Measurements from ENCODE around the gene EFHC1. TPM values are rescaled to one million over a fixed set of nuclear protein-coding genes. Genes with fewer than 3 reads are reported as not detected.

EFHC1 gene
- total RNA-seq, 1 experiment from 2014 or later, result 23.7 TPM

DNA sequence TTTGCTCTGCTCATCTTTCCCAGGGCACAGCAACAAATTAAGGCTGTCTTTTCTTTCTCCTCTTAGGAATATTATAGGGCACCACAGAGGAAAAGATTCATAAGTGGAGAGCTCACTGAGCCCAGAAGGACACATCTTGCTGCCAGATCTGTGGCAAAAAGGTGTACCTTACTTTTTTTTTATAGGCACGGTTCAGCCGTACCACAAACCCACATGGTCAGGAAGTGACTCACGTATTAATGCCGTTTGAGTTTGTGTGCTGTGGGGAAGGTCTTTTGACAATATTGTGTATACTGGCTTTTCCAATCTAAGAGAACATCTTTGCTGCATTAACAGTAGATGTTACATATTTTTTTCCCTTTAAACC lies 29.8 kb upstream of the EFHC1 start:
- in situ Hi-C loops (cut with HindIII; ENCODE audit: low pct_unique_long_range_greater_than_20kb, low sequenced_read_pairs), result loop anchor here (25.0 kb wide), 1 partner anchor 103 kb away; the partner anchor contains the start of gene MCM3
- DNase-seq (ENCODE audit: low read depth, low spot score), result peak; percentile 48

DNA sequence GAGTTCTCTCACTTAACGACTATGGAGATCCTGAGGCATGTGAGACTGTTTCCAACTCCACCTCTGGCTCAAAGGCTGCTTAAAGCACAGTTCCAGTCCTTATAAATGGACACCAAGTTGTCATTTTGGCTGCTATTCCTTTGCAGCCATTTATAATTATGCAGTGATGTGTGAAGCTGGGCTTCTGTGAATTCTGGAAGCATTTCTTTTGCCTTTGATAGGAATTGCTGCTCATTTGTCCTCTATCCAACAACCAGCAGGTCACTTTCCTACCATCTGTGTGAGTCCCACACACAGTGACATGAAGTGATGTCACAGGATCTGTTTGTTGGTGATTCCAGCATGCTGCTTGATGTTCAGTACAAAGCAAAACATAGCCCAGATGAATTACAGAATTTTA lies 28.5 kb upstream of the EFHC1 start:
- in situ Hi-C loops (cut with HindIII; ENCODE audit: low pct_unique_long_range_greater_than_20kb, low sequenced_read_pairs), result loop anchor here (25.0 kb wide), 1 partner anchor 104 kb away; the partner anchor contains the start of gene MCM3
- no peak for DNase-seq (ENCODE audit: low read depth, low spot score)

DNA sequence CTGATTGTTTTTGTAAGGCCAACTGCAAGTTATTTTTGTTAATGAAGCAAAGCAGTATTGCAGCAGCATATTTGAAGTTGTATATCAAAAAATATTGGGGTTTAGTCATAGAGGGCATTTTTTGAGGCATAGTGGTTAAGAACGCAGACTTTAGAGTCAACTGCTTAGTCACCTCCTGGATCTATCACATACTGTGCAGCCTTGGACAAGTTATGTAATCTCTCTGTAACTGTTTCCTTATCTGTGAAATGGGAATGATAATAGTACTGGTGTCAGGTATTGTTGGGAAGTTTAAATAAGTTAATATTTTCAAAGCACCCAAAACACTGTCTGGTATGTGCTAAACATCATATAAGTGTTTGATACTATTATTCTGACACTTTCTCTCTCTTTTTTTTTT lies 27.2 kb upstream of the EFHC1 start:
- no peak for DNase-seq (ENCODE audit: low read depth, low spot score)

DNA sequence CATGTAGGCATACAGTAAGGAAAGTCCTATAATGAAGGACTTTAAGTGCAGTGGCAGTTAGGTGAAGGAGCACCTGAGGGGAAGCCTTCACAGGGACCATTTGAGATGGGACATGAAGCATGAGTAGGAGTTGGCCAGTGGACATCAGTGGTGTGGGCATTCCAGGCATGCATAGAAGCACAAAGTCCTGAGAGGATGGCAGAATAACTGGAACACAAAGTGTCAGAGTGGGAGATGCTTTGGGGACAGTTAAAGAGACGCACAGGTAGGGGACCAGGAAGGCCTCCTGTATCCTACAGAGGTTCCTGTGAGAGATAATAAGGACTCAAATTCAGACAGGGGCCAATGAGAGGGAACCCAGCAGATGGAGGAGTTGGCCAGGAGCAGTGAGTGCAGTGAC lies 26.4 kb upstream of the EFHC1 start:
- in situ Hi-C loops (cut with HindIII; ENCODE audit: low pct_unique_long_range_greater_than_20kb, low sequenced_read_pairs), result loop anchor here (25.0 kb wide), 1 partner anchor 106 kb away; the partner anchor contains the start of gene MCM3
- no peak for DNase-seq (ENCODE audit: low read depth, low spot score)

More for the DNA sequence above, 27.2 kb upstream of the EFHC1 start:
- in situ Hi-C loops (cut with HindIII; ENCODE audit: low pct_unique_long_range_greater_than_20kb, low sequenced_read_pairs), result loop anchor here (25.0 kb wide), 1 partner anchor 106 kb away; the partner anchor contains the start of gene MCM3

DNA sequence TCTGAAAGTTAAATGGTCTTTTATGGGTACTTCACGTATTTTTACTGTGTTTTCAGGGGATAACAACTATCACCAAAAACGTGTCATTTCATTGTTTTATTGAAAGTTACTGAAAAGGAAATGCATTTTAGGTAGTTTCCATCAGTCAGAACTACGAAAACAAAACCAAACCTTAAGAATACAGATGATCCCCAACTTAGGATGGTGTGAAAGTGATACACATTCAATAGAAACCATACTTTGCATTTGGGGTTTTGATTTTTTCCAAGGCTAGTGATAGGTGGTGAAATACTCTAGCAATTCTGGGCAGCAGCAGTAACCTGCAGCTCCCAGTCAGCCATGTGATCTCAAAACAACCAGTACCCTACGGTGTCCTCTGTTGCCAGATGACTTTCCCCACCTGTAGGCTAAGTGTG lies 25.9 kb upstream of the EFHC1 start:
- no peak for DNase-seq (ENCODE audit: low read depth, low spot score)
- in situ Hi-C loops (cut with HindIII; ENCODE audit: low pct_unique_long_range_greater_than_20kb, low sequenced_read_pairs), result loop anchor here (25.0 kb wide), 1 partner anchor 107 kb away; the partner anchor contains the start of gene MCM3

DNA sequence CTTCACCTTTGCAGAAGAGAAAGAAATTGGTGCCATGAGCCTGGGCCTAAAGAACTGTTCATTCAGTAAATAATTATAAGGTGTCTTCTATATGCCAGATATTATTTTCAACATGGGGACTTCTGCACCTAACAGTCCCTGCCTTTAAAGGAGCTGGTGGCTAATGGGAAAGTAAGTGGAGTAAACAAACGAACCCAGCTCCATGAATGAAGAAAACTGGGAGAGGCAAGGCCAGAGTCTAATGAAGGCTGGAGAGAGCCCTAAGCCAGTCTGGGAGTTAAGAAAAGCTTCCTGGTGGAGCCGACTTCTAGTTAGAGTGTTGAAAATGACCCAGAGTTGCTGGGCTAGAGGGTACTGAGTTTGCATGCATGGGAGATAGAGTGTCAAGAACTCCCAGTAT lies 24.2 kb upstream of the EFHC1 start:
- DNase-seq (ENCODE audit: low read depth, low spot score), result no peak
- in situ Hi-C loops (cut with HindIII; ENCODE audit: low pct_unique_long_range_greater_than_20kb, low sequenced_read_pairs), result loop anchor here (25.0 kb wide), 1 partner anchor 109 kb away; the partner anchor contains the start of gene MCM3

DNA sequence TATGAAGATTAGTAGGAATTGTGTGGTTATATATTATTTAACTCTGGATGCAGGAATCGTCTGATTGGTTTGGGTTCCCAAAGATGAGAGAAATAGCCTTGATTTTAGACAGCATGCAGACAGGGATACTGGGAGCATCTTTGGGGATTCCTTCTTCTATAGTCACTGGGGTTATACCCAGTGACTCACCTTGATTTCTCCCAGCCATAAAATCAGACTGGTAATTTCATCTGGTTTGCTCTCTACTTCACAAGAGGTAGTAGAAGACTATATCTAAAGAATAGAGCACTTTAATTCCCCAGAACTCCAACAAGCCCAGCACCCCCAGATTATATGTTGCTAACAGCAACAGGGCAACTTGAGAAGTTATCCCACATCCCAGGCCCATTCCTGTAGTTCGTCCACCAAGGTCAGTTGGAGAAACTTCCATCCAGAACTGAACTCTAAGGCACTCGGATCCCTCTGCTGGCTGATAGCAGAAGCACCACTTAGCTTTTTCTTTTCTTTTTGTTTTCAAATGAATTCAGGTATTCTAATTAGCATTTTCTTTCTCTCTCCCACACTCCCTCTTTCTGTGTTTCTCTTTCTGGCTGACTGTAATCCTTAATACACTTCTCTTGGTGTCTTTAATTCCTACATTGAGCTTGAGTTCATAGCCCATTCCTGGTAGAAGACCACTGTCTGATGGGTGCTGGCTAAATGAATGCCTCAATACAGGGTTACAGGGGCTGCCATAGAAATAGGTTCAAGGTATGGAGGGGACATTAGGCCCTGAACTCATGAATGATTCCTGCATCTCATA lies 20.4 kb upstream of the EFHC1 start:
- in situ Hi-C loops (cut with HindIII; ENCODE audit: low pct_unique_long_range_greater_than_20kb, low sequenced_read_pairs), result loop anchor here (25.0 kb wide), 2 partner anchors 112 to 263 kb away; partner anchors contain the start of genes MCM3 and TMEM14A
- DNase-seq (ENCODE audit: low read depth, low spot score), result peak; percentile 76

DNA sequence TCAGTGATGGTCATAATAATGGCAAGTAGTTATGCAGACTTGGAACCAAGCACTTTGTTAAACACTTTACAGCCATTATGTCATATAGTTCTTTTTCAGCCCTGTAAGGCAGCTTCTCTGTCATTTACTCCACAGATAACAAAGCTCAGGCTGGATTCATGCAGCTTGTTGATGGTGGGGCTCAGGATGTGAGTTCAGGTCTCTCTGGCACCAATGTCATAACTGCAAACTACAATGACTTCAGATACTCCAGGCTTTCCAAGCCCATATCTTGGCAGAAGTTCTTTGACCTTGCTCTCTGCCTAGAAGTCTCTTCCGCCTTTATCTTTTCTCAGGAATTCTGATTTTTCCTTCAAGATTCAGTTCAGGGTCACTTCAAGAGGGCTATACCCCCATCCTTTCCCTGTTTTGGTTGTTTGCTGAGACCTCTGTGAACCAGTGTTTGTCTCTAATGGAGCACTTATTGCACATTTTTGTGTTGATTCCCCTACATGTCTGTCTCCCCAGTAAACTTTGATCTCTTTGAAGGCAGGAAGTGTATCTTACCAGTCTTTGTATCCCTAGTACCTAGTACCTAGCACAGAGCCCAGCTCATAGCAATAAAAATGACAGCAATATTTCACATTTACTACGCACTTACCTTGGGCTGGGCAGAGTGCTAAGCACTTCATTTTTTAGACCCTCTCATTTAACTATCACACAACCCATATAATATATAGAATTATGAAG lies 19.7 kb upstream of the EFHC1 start:
- no peak for DNase-seq (ENCODE audit: low read depth, low spot score)
- in situ Hi-C loops (cut with HindIII; ENCODE audit: low pct_unique_long_range_greater_than_20kb, low sequenced_read_pairs), result loop anchor here (25.0 kb wide), 1 partner anchor 262 kb away; the partner anchor contains the start of gene TMEM14A

DNA sequence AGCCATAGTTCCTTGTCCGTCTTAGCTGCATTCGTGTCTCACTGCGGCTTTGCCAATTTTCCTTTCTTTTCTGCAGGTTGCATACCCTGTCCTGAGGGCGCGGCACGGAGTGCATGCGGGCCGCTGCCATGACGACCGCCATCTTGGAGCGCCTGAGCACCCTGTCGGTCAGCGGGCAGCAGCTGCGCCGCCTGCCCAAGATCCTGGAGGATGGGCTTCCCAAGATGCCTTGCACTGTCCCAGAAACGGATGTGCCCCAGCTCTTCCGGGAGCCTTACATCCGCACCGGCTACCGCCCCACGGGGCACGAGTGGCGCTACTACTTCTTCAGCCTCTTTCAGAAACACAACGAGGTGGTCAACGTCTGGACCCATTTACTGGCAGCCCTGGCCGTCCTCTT lies 17.1 kb upstream of the EFHC1 start:
- DNase-seq (ENCODE audit: low read depth, low spot score), result no peak
- in situ Hi-C loops (cut with HindIII; ENCODE audit: low pct_unique_long_range_greater_than_20kb, low sequenced_read_pairs), result loop anchor here (25.0 kb wide), 1 partner anchor 259 kb away; the partner anchor contains the start of gene TMEM14A

DNA sequence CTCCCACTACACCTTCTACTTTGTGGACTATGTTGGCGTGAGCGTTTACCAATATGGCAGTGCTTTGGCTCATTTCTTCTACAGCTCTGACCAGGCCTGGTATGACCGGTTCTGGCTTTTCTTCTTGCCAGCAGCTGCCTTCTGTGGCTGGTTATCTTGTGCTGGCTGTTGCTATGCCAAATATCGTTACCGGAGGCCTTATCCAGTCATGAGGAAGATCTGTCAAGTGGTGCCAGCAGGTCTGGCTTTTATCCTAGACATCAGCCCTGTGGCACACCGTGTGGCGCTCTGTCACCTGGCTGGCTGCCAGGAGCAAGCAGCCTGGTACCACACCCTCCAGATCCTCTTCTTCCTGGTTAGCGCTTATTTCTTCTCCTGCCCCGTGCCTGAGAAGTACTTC lies 16.5 kb upstream of the EFHC1 start:
- in situ Hi-C loops (cut with HindIII; ENCODE audit: low pct_unique_long_range_greater_than_20kb, low sequenced_read_pairs), result loop anchor here (25.0 kb wide), 1 partner anchor 259 kb away; the partner anchor contains the start of gene TMEM14A
- DNase-seq (ENCODE audit: low read depth, low spot score), result no peak

DNA sequence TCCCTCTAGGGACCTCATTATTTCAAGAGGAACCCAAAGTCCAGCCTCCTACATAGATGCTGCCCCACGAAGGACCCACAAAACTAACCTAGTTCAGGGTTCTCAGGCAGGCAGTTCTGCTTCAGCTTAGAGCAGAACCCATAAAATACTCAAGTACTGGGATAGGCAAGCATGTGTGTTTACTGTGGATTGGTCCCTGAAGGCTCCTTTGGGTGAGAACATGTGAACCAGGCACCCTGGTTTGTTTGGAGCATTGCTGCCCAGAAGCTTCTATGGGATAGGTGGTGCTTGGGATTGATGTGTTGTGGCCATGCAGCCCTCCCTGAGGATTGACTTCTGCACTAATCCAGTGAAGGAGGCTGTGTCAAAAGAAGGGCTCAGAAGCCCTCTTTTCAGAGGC lies 14.9 kb upstream of the EFHC1 start:
- no peak for DNase-seq (ENCODE audit: low read depth, low spot score)
- in situ Hi-C loops (cut with HindIII; ENCODE audit: low pct_unique_long_range_greater_than_20kb, low sequenced_read_pairs), result loop anchor here (25.0 kb wide), 1 partner anchor 257 kb away; the partner anchor contains the start of gene TMEM14A

DNA sequence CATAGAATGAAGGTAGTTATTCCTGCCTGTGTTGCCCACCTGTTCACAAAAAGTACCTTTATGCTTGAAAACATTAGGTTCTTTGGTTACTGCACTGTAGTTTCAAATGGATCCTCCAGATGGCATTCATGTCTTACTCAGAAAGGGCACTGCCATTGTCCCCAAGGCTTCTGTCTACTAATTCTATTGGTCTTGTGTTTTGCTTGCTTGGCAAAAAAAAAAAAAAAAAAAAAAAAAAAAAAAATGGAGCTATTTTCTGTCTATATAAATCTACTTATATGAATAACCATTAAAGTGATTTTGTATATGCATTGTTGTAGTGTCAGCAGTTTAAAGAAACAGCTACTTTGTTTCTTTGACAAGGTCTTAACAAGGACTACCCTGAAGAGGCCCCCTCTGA lies 12.7 kb upstream of the EFHC1 start:
- DNase-seq (ENCODE audit: low read depth, low spot score), result peak; percentile 72
- in situ Hi-C loops (cut with HindIII; ENCODE audit: low pct_unique_long_range_greater_than_20kb, low sequenced_read_pairs), result loop anchor here (25.0 kb wide), 1 partner anchor 255 kb away; the partner anchor contains the start of gene TMEM14A

DNA sequence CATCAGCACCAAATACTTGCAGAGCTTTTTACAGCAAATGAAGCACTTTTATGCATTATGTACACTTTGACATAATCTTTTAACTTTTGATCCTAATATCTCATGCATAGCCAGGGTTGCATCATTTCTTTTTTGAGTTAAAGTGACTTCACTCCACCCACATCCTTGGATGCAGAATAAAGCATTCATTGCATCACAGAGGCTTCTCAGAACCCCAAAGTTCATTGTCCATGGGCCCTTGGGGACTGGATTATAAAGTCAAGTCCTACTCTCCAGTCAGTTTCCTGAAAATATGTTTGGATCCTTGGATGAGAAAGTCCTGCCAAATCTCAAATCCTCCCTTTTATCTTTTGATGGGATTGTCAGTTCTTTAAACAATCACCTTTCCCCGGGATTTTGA lies 10.6 kb upstream of the EFHC1 start:
- in situ Hi-C loops (cut with HindIII; ENCODE audit: low pct_unique_long_range_greater_than_20kb, low sequenced_read_pairs), result loop anchor here (25.0 kb wide), 1 partner anchor 253 kb away; the partner anchor contains the start of gene TMEM14A
- DNase-seq (ENCODE audit: low read depth, low spot score), result peak; percentile 26

DNA sequence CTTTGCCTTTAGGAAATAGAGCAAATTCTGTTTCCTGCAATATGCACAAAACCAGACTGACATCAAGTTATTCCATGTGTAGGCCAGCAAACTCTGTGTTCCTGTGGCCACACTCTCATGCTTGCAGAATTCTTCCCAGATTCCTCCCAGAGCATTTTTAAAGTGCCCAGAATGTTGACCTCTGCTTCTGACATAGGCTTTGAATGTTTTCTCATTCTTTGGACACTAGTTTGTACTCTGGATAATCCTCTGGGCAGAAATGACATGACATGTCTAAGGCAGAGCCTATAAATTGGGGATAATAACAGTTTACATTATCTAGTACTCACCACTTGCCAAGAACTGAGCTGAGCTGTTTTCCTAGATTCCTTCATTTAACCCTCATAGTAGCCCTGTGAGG lies 9.2 kb upstream of the EFHC1 start:
- no peak for DNase-seq (ENCODE audit: low read depth, low spot score)
- in situ Hi-C loops (cut with HindIII; ENCODE audit: low pct_unique_long_range_greater_than_20kb, low sequenced_read_pairs), result loop anchor here (25.0 kb wide), 1 partner anchor 251 kb away; the partner anchor contains the start of gene TMEM14A

DNA sequence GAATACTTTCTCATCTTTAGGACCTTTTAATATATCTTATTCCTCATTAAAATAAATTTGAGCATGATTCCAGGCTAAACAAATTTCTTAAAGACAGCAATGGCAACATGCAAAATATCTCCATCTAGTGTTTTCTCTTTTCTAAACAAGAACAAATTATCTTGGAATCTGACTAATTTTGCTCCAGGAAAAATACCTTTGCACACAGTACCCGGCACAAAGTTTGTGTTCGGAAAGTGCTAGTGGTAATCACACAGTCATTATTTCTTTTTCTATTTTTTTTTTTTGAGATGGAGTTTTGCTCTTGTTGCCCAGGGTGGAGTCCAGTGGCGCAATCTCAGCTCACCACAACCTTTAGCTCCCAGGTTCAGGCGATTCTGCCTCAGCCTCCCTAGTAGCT lies 8.2 kb upstream of the EFHC1 start:
- DNase-seq (ENCODE audit: low read depth, low spot score), result no peak
- in situ Hi-C loops (cut with HindIII; ENCODE audit: low pct_unique_long_range_greater_than_20kb, low sequenced_read_pairs), result loop anchor here (25.0 kb wide), 1 partner anchor 250 kb away; the partner anchor contains the start of gene TMEM14A

DNA sequence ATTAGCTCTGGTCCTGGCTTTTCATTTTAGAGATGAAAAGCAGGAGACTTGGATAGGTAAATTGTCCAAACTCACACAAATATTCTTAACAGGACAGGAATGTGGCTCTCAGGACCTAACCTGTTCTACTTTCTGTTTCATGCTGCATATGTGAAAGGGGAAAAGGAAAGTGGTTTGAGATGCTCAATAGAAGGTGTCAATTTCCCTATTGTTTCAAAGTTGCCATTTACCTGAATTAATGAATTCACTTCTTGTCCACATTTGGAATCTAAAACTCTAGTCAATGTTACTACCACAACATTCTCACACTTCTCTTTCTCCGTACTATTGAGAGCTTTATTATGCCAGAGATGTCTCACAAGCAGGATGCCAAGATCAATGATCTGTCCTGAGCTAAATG lies 4.8 kb upstream of the EFHC1 start:
- no peak for DNase-seq (ENCODE audit: low read depth, low spot score)
- in situ Hi-C loops (cut with HindIII; ENCODE audit: low pct_unique_long_range_greater_than_20kb, low sequenced_read_pairs), result loop anchor here (25.0 kb wide), 1 partner anchor 247 kb away; the partner anchor contains the start of gene TMEM14A

DNA sequence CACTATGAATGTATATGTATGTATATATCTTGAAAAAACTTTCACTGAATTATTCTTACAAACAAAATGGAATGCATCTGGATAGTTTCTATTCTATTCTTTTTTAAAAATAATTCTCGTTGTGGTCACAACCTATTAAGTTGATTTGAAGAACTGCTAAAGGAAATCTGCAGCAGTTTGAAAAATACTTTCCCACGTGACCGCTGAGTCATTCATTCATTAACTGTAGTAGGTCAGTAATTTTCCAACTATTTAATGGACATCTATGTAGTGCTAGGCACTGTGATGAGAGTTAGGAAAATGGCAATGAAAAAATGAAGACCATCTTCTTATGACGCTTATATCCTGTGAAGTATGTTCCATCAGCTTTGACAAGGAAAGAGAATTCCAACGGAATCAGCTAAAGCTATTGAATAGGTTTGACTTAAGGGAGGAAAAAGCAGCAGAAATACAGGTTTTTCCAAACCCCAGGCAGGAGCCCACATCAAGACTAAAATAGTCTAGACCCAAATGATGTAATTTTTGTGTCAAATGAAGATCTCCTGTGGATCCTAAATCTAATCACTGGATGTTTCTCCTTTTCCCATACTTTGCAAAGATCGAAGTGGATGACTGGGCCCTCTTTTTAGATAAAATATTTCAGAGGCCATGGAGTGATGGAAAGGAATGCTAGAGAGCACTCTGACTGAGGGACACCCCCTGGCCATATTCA lies 4.1 kb upstream of the EFHC1 start:
- in situ Hi-C loops (cut with HindIII; ENCODE audit: low pct_unique_long_range_greater_than_20kb, low sequenced_read_pairs), result loop anchor here (25.0 kb wide), 1 partner anchor 246 kb away; the partner anchor contains the start of gene TMEM14A
- DNase-seq (ENCODE audit: low read depth, low spot score), result no peak

Data from SK-MEL-5 (cell line).